Hepatocyte (in vitro differentiated cells): ENCODE results near the gene FLAD1.

Source experiments
- CTCF ChIP-seq: fragments of 200-600 bp; sonication (generic); IDR thresholded peaks from 2 replicates; pipeline ENCODE4 v1.5.1; 2016; ENCODE audit warnings: antibody characterized with exemption, mild to moderate bottlenecking; ENCODE audit not compliant: poor library complexity
- EZH2phosphoT487 ChIP-seq: fragments of 200-600 bp; sonication (generic); IDR thresholded peaks from one replicate; pipeline ENCODE4 v1.6.1; 2018; ENCODE audit warnings: antibody characterized with exemption, mild to moderate bottlenecking, low read depth, moderate library complexity; ENCODE audit not compliant: unreplicated experiment, severe bottlenecking

- no peak for TF ChIP-seq CTCF
- TF ChIP-seq EZH2phosphoT487, result no peak
Observed at GRCh38 chr1:154992721-154993571, 9.8 kb downstream of the FLAD1 start.
